GM19397 (cell line): Measurements from ENCODE around the gene ZNF500.

Experiments used
- ATAC-seq: cut with Tn5 transposase; IDR thresholded peaks from one replicate; pipeline ENCODE4 v1.9.1; 2021; ENCODE audit warnings: mild to moderate bottlenecking, moderate library complexity; ENCODE audit not compliant: unreplicated experiment

ZNF500 gene

GRCh38 chr16:4713663-4714501 is 53.1 kb downstream of the ZNF500 start:
- ATAC-seq: no peak

GRCh38 chr16:4709481-4709880 is 57.5 kb downstream of the ZNF500 start:
- no peak for ATAC-seq

- no peak for ATAC-seq
Observed at GRCh38 chr16:4706871-4707270, 60.1 kb downstream of the ZNF500 start.

- no peak for ATAC-seq
Observed at GRCh38 chr16:4704913-4705312, 62.0 kb downstream of the ZNF500 start.

GRCh38 chr16:4704491-4704890 is 62.5 kb downstream of the ZNF500 start:
- no peak for ATAC-seq

- no peak for ATAC-seq
Observed at GRCh38 chr16:4703906-4704305, 63.1 kb downstream of the ZNF500 start.

GRCh38 chr16:4702466-4702808 is 64.5 kb downstream of the ZNF500 start:
- no peak for ATAC-seq

- ATAC-seq: no peak
Observed at GRCh38 chr16:4701791-4702465, 65.0 kb downstream of the ZNF500 start.

- no peak for ATAC-seq
Observed at GRCh38 chr16:4700997-4701743, 65.8 kb downstream of the ZNF500 start.

- ATAC-seq: no peak
Observed at GRCh38 chr16:4700380-4700996, 66.5 kb downstream of the ZNF500 start.

- no peak for ATAC-seq
Observed at GRCh38 chr16:4699046-4699556, 67.9 kb downstream of the ZNF500 start.

- no peak for ATAC-seq
Observed at GRCh38 chr16:4698321-4699045, 68.5 kb downstream of the ZNF500 start.
